Endodermal cell (in vitro differentiated cells): Measurements from ENCODE around the gene PNCK. TPM values are rescaled to one million over a fixed set of nuclear protein-coding genes. Genes with fewer than 3 reads are reported as not detected.

Experiments used
- DNase-seq: peaks from one replicate; pipeline ENCODE4 v3.0.0-alpha.2; 2017
- H3K27ac ChIP-seq: 2 replicates; pipeline ENCODE4 v1.5.1; 2013; ENCODE audit warnings: mild to moderate bottlenecking, low read depth, low read length, moderate library complexity
- H3K27me3 ChIP-seq: 2 replicates; pipeline ENCODE4 v1.6.1; 2013; ENCODE audit warnings: mild to moderate bottlenecking, low read length, moderate library complexity; ENCODE audit not compliant: insufficient read depth, control insufficient read depth, poor library complexity, severe bottlenecking
- H3K36me3 ChIP-seq: 2 replicates; pipeline ENCODE4 v1.7.0; 2013; ENCODE audit warnings: mild to moderate bottlenecking, low read length, moderate library complexity; ENCODE audit not compliant: control insufficient read depth, insufficient read depth
- H3K4me1 ChIP-seq: one replicate; pipeline ENCODE4 v1.7.0; 2013; ENCODE audit warnings: low read length; ENCODE audit not compliant: control insufficient read depth, insufficient read depth
- H3K4me3 ChIP-seq: 2 replicates; pipeline ENCODE4 v1.5.1; 2013; ENCODE audit warnings: mild to moderate bottlenecking, low read length, moderate library complexity
- H3K9ac ChIP-seq: 2 replicates; pipeline ENCODE4 v1.6.1; 2013; ENCODE audit warnings: mild to moderate bottlenecking, low read length, moderate library complexity; ENCODE audit not compliant: poor library complexity, severe bottlenecking; ENCODE audit errors: extremely low read depth
- H3K9me3 ChIP-seq: 2 replicates; pipeline ENCODE4 v1.6.1; 2013; ENCODE audit warnings: mild to moderate bottlenecking, low read length, moderate library complexity; ENCODE audit not compliant: control insufficient read depth
- H3K27ac Mint-ChIP-seq: 2 replicates; pipeline ENCODE4 v1.8.0; 2020; ENCODE audit warnings: mixed read lengths
- H3K27me3 Mint-ChIP-seq: 2 replicates; pipeline ENCODE4 v1.8.0; 2021; ENCODE audit warnings: mild to moderate bottlenecking, mixed read lengths; ENCODE audit not compliant: insufficient read depth
- H3K36me3 Mint-ChIP-seq: 2 replicates; pipeline ENCODE4 v1.8.0; 2020; ENCODE audit warnings: low read depth, mixed read lengths
- H3K4me1 Mint-ChIP-seq: 2 replicates; pipeline ENCODE4 v1.8.0; 2020; ENCODE audit warnings: mixed read lengths
- H3K4me3 Mint-ChIP-seq: 2 replicates; pipeline ENCODE4 v1.8.0; 2020; ENCODE audit warnings: mild to moderate bottlenecking, moderate library complexity, mixed read lengths
- H3K9me3 Mint-ChIP-seq: 2 replicates; pipeline ENCODE4 v1.8.0; 2020; ENCODE audit warnings: mild to moderate bottlenecking, mixed read lengths
- WGBS, 2 experiments: methylation state at CpG; one replicate each; pipeline versions ENCODE4 v1.1.5 to v1.1.7; 2013; ENCODE audit warnings: missing lambda C conversion rate in 2 of 2, mixed read lengths in 1 of 2; ENCODE audit not compliant: insufficient coverage in 1 of 2, insufficient read length in 1 of 2; 5-methylcytosine and 5-hydroxymethylcytosine counted together
- total RNA-seq, 2 donors: library from RNA; stranded (reverse); fragmentation: NEBNext Ultra II Directional in 1 of 2; extraction: Animal tissue kit (Norgen Biotek cat#: 25700) in 1 of 2; gene quantifications; 2 replicates in 1 of 2; 3 replicates in 1 of 2; pipeline ENCODE4 v1.2.1, GENCODE V29; 2021
- TF ChIP-seq, protein P1 (sequence below): fragments of 200-600 bp; sonication (generic); conservative IDR thresholded peaks from 2 replicates; pipeline ENCODE4 v1.5.0; 2021; ENCODE audit warnings: antibody characterized with exemption, mild to moderate bottlenecking

PNCK gene
- total RNA-seq, 2 donors from 2014 or later: 2.8 to 12.9 TPM

DNA sequence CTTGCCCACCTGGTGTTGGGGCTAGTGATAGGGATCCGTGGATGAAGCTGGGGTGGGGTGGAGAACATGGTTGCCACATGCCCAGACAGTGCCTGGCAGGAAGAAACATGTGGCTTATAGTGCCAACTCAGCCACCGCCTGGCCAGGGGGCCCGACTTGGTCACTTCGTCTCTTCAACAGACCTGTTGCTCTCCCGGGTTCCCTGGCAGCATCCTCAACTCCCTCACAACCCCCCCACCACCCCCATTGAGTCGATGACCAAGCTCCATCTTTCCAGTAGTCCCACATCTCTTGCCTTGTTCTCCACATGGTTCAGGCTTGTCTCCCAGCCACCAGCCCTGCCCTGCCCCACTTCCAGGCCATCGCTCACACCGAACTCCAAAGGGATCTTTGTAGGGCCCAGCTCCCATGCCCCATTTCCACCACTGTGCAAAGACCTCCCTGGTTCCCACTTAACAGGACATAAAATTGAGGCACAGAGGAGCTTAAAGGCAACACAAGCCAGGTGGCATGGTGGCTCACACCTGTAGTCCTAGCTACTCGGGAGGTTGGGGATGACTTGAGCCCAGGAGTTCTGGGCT, 7.8 kb downstream of the PNCK start:
- H3K4me3 Mint-ChIP-seq: no peak overlapping the region
- no peak overlapping the region for H3K27ac Mint-ChIP-seq
- H3K4me3 ChIP-seq: no peak overlapping the region
- H3K36me3 Mint-ChIP-seq: no peaks in the 10 kb centered on the region
- 83 to 100% methylated on average over 1 to 9 of the region's 9 CpGs for WGBS, 2 experiments
- peak; percentile 22 for DNase-seq
- peaks cover 67% of the 10 kb centered on the region for H3K9me3 Mint-ChIP-seq
- TF ChIP-seq, protein P1, sequence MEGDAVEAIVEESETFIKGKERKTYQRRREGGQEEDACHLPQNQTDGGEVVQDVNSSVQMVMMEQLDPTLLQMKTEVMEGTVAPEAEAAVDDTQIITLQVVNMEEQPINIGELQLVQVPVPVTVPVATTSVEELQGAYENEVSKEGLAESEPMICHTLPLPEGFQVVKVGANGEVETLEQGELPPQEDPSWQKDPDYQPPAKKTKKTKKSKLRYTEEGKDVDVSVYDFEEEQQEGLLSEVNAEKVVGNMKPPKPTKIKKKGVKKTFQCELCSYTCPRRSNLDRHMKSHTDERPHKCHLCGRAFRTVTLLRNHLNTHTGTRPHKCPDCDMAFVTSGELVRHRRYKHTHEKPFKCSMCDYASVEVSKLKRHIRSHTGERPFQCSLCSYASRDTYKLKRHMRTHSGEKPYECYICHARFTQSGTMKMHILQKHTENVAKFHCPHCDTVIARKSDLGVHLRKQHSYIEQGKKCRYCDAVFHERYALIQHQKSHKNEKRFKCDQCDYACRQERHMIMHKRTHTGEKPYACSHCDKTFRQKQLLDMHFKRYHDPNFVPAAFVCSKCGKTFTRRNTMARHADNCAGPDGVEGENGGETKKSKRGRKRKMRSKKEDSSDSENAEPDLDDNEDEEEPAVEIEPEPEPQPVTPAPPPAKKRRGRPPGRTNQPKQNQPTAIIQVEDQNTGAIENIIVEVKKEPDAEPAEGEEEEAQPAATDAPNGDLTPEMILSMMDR: no peak
- peaks cover 18% of the 10 kb centered on the region for H3K27me3 ChIP-seq
- no peaks in the 10 kb centered on the region for H3K4me1 ChIP-seq
- H3K9me3 ChIP-seq: no peaks in the 10 kb centered on the region
- H3K36me3 ChIP-seq: no peaks in the 10 kb centered on the region
- H3K27me3 Mint-ChIP-seq: peaks cover 54% of the 10 kb centered on the region
- H3K9ac ChIP-seq: no peak overlapping the region
- H3K4me1 Mint-ChIP-seq: no peaks in the 10 kb centered on the region
- no peak overlapping the region for H3K27ac ChIP-seq

DNA sequence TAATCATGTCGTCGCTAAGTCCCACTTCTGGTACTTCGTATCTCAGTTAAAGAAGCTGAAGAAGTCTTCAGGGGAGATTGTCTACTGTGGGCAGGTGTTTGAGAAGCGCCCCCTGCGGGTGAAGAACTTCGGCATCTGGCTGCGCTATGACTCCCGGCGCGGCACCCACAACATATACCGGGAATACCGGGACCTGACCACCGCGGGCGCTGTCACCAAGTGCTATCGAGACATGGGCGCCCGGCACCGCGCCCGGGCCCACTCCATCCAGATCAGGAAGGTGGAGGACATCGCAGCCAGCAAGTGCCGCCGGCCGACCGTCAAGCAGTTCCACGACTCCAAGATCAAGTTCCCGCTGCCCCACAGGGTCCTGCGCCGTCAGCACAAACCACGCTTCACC, 11.3 kb downstream of the PNCK start:
- Mint-ChIP-seq H3K27me3 (peaks cover 58% of the 10 kb centered on the region), H3K4me3 (no peak overlapping the region)

DNA sequence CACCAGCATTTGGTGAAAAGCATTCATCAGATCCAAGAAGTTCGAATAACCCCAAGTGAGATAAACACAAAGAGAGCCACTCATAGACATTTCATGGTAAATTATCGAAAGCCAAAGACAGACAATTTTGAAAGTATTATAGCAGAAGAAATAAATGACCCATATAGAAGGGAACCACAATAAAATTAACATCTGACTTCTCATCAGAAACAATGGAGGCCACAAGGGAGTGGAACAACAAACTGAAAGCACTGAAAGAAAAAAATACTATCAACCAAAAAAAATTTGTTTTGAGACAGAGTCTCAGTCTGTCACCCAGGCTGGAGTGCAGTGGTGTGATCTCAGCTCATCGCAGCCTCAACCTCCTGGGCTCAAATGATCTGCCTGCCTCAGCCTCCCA, 14.3 kb downstream of the PNCK start:
- H3K4me3 Mint-ChIP-seq: no peak overlapping the region
- no peaks in the 10 kb centered on the region for H3K4me1 Mint-ChIP-seq
- Histone ChIP-seq H3K27me3 (peaks cover 20% of the 10 kb centered on the region), H3K9me3 (no peaks in the 10 kb centered on the region), H3K4me1 (no peaks in the 10 kb centered on the region), H3K27ac (no peak overlapping the region), H3K36me3 (no peaks in the 10 kb centered on the region), H3K9ac (no peak overlapping the region), H3K4me3 (no peak overlapping the region)
- WGBS, 2 experiments: no CpG with 5 or more reads among the region's 3 CpGs
- peaks cover 57% of the 10 kb centered on the region for H3K9me3 Mint-ChIP-seq
- H3K27ac Mint-ChIP-seq: no peak overlapping the region
- peaks cover 37% of the 10 kb centered on the region for H3K27me3 Mint-ChIP-seq
- no peak for DNase-seq
- TF ChIP-seq, protein P1: no peak
- no peaks in the 10 kb centered on the region for H3K36me3 Mint-ChIP-seq

More for the DNA sequence above, 11.3 kb downstream of the PNCK start:
- H3K27ac Mint-ChIP-seq: no peak overlapping the region
- TF ChIP-seq, protein P1: peak; percentile 78
- DNase-seq: peak; percentile 91
- no peaks in the 10 kb centered on the region for H3K4me1 ChIP-seq
- H3K27me3 ChIP-seq: peaks cover 23% of the 10 kb centered on the region
- peaks cover 60% of the 10 kb centered on the region for H3K9me3 Mint-ChIP-seq
- H3K36me3 Mint-ChIP-seq: no peaks in the 10 kb centered on the region
- no peak overlapping the region for H3K9ac ChIP-seq
- H3K4me1 Mint-ChIP-seq: no peaks in the 10 kb centered on the region
- H3K36me3 ChIP-seq: no peaks in the 10 kb centered on the region
- 0 to 8% methylated on average over 2 to 30 of the region's 31 CpGs for WGBS, 2 experiments
- H3K27ac ChIP-seq: no peak overlapping the region
- no peaks in the 10 kb centered on the region for H3K9me3 ChIP-seq
- H3K4me3 ChIP-seq: no peak overlapping the region
